Breast epithelium (tissue), 4 donors: ENCODE results near the gene HBA1. TPM values are rescaled to one million over a fixed set of nuclear protein-coding genes. Genes with fewer than 3 reads are reported as not detected.
"Not testable (repeated sequence)": the region's sequence is repeated elsewhere in the genome, so short reads cannot be mapped to it uniquely, and the experiment has no call there.

Experiments used
- DNase-seq, 2 donors: peaks; one replicate each; pipeline ENCODE4 v3.0.0-alpha.2; 2019; ENCODE audit warnings: low spot score in 2 of 2
- H3K27ac ChIP-seq, 2 donors: fragments of 200-600 bp; sonication (generic) in 1 of 2; one replicate each; pipeline ENCODE4 v1.5.1; 2016 to 2019; ENCODE audit warnings: mild to moderate bottlenecking in 1 of 2
- H3K27me3 ChIP-seq, 2 donors: fragments of 200-600 bp; sonication (generic) in 1 of 2; one replicate each; pipeline versions ENCODE4 v1.5.1 to v1.6.0; 2017 to 2019; ENCODE audit warnings: control low read depth in 1 of 2, mild to moderate bottlenecking in 1 of 2
- H3K36me3 ChIP-seq: fragments of 200-600 bp; one replicate; pipeline ENCODE4 v1.5.1; 2019
- H3K4me1 ChIP-seq, 2 donors: fragments of 200-600 bp; sonication (generic); one replicate each; pipeline ENCODE4 v1.5.1; 2016 to 2019; ENCODE audit warnings: control low read depth in 1 of 2
- H3K4me3 ChIP-seq, 3 donors: fragments of 200-600 bp; sonication (generic); 1 replicate in 2 of 3; 2 replicates in 1 of 3; pipeline ENCODE4 v1.5.1; 2016 to 2019; ENCODE audit warnings: mild to moderate bottlenecking in 3 of 3, moderate library complexity in 2 of 3
- H3K9me3 ChIP-seq, 2 donors: fragments of 200-600 bp; sonication (generic) in 1 of 2; one replicate each; pipeline ENCODE4 v1.5.1; 2016 to 2019; ENCODE audit warnings: control low read depth in 1 of 2
- POLR2A ChIP-seq: fragments of 450-650 bp; IDR thresholded peaks from one replicate; pipeline ENCODE4 v1.6.1; 2016; ENCODE audit warnings: antibody characterized with exemption, mild to moderate bottlenecking, moderate library complexity
- POLR2AphosphoS5 ChIP-seq, 3 donors: sonication (generic); formaldehyde crosslinking; IDR thresholded peaks; one replicate each; pipeline ENCODE4 v1.6.1; 2017; ENCODE audit warnings: antibody characterized with exemption in 3 of 3
- intact Hi-C: fragments of 100-400 bp; cut with DNase I; formaldehyde crosslinking; loops from one replicate; pipeline ENCODE4 v1.15.1; 2023; ENCODE audit warnings: low total_unique reads
- total RNA-seq, 3 donors: library from RNA; depleted of rRNA; stranded (reverse); fragments of >200 nt; gene quantifications; one replicate each; pipeline ENCODE4 v1.1.0, GENCODE V29; 2016
- TF ChIP-seq, protein P1 (sequence below), 3 donors: fragments of 450-650 bp; IDR thresholded peaks; one replicate each; pipeline ENCODE4 v1.5.1; 2016 to 2017; ENCODE audit warnings: antibody characterized with exemption in 3 of 3, mild to moderate bottlenecking in 3 of 3, moderate library complexity in 3 of 3

Gene HBA1
- total RNA-seq, 3 donors from 2014 or later, result 5.6 to 15.2 (median 10.4) TPM

DNA sequence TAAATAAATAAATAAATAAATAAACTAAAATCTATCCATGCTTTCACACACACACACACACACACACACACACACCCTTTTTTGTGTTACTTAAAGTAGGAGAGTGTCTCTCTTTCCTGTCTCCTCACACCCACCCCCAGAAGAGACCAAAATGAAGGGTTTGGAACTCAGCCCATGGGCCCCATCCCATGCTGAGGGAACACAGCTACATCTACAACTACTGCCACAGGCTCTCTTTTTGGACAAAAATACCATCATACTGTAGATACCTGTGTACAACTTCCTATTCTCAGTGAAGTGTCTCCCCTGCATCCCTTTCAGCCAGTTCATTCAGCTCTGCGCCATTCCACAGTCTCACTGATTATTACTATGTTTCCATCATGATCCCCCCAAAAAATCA, 5.7 kb upstream of the HBA1 start:
- intact Hi-C loops, result no loop called here
- DNase-seq, result no peak
- no peak overlapping the region for H3K27ac ChIP-seq
- H3K4me1 ChIP-seq, result peaks cover 4 to 7% of the 10 kb centered on the region in 2 donors
- TF ChIP-seq, protein P1, sequence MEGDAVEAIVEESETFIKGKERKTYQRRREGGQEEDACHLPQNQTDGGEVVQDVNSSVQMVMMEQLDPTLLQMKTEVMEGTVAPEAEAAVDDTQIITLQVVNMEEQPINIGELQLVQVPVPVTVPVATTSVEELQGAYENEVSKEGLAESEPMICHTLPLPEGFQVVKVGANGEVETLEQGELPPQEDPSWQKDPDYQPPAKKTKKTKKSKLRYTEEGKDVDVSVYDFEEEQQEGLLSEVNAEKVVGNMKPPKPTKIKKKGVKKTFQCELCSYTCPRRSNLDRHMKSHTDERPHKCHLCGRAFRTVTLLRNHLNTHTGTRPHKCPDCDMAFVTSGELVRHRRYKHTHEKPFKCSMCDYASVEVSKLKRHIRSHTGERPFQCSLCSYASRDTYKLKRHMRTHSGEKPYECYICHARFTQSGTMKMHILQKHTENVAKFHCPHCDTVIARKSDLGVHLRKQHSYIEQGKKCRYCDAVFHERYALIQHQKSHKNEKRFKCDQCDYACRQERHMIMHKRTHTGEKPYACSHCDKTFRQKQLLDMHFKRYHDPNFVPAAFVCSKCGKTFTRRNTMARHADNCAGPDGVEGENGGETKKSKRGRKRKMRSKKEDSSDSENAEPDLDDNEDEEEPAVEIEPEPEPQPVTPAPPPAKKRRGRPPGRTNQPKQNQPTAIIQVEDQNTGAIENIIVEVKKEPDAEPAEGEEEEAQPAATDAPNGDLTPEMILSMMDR (IDR thresholded peaks at IDR 0.05), result no peak
- TF ChIP-seq POLR2AphosphoS5 (IDR thresholded peaks at IDR 0.05), result no peak
- TF ChIP-seq POLR2A, result no peak
- H3K36me3 ChIP-seq, result no peaks in the 10 kb centered on the region
- H3K4me3 ChIP-seq, result no peak overlapping the region
- no peaks in the 10 kb centered on the region for H3K9me3 ChIP-seq
- H3K27me3 ChIP-seq, result peaks cover 19 to 73% of the 10 kb centered on the region in 2 donors

DNA sequence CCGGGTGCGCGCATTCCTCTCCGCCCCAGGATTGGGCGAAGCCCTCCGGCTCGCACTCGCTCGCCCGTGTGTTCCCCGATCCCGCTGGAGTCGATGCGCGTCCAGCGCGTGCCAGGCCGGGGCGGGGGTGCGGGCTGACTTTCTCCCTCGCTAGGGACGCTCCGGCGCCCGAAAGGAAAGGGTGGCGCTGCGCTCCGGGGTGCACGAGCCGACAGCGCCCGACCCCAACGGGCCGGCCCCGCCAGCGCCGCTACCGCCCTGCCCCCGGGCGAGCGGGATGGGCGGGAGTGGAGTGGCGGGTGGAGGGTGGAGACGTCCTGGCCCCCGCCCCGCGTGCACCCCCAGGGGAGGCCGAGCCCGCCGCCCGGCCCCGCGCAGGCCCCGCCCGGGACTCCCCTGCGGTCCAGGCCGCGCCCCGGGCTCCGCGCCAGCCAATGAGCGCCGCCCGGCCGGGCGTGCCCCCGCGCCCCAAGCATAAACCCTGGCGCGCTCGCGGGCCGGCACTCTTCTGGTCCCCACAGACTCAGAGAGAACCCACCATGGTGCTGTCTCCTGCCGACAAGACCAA, 4.0 kb upstream of the HBA1 start, which contains the start of gene HBA2:
Gene HBA2, plus strand, starts transcription at position 503 of the 568 bp plus-strand sequence. Its CDS starts 37 bp downstream, at position 540.
- DNase-seq, H3K27ac ChIP-seq, H3K36me3 ChIP-seq, H3K9me3 ChIP-seq, intact Hi-C loops, H3K4me3 ChIP-seq, H3K4me1 ChIP-seq: not testable (repeated sequence)
- peaks cover 6 to 60% of the 10 kb centered on the region in 2 donors for H3K27me3 ChIP-seq

DNA sequence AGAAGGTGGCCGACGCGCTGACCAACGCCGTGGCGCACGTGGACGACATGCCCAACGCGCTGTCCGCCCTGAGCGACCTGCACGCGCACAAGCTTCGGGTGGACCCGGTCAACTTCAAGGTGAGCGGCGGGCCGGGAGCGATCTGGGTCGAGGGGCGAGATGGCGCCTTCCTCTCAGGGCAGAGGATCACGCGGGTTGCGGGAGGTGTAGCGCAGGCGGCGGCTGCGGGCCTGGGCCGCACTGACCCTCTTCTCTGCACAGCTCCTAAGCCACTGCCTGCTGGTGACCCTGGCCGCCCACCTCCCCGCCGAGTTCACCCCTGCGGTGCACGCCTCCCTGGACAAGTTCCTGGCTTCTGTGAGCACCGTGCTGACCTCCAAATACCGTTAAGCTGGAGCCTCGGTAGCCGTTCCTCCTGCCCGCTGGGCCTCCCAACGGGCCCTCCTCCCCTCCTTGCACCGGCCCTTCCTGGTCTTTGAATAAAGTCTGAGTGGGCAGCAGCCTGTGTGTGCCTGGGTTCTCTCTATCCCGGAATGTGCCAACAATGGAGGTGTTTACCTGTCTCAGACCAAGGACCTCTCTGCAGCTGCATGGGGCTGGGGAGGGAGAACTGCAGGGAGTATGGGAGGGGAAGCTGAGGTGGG, 3.1 kb upstream of the HBA1 start:
- peaks cover under 1 to 60% of the 10 kb centered on the region in 2 donors for H3K27me3 ChIP-seq
- H3K4me3 ChIP-seq, intact Hi-C loops, H3K27ac ChIP-seq, H3K36me3 ChIP-seq, DNase-seq, H3K4me1 ChIP-seq, H3K9me3 ChIP-seq: not testable (repeated sequence)

DNA sequence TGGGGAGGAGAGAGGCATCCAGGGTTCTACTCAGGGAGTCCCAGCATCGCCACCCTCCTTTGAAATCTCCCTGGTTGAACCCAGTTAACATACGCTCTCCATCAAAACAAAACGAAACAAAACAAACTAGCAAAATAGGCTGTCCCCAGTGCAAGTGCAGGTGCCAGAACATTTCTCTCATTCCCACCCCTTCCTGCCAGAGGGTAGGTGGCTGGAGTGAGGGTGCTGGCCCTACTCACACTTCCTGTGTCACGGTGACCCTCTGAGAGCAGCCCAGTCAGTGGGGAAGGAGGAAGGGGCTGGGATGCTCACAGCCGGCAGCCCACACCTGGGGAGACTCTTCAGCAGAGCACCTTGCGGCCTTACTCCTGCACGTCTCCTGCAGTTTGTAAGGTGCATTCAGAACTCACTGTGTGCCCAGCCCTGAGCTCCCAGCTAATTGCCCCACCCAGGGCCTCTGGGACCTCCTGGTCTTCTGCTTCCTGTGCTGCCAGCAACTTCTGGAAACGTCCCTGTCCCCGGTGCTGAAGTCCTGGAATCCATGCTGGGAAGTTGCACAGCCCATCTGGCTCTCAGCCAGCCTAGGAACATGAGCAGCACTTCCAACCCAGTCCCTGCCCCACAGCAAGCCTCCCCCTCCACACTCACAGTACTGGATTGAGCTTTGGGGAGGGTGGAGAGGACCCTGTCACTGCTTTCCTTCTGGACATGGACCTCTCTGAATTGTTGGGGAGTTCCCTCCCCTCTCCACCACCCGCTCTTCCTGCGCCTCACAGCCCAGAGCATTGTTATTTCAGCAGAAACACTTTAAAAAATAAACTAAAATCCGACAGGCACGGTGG, 2.3 kb upstream of the HBA1 start:
- DNase-seq, H3K9me3 ChIP-seq, intact Hi-C loops, H3K27ac ChIP-seq, H3K4me1 ChIP-seq, H3K4me3 ChIP-seq, H3K36me3 ChIP-seq: not testable (repeated sequence)
- peaks cover 0 to 60% of the 10 kb centered on the region in 2 donors for H3K27me3 ChIP-seq

DNA sequence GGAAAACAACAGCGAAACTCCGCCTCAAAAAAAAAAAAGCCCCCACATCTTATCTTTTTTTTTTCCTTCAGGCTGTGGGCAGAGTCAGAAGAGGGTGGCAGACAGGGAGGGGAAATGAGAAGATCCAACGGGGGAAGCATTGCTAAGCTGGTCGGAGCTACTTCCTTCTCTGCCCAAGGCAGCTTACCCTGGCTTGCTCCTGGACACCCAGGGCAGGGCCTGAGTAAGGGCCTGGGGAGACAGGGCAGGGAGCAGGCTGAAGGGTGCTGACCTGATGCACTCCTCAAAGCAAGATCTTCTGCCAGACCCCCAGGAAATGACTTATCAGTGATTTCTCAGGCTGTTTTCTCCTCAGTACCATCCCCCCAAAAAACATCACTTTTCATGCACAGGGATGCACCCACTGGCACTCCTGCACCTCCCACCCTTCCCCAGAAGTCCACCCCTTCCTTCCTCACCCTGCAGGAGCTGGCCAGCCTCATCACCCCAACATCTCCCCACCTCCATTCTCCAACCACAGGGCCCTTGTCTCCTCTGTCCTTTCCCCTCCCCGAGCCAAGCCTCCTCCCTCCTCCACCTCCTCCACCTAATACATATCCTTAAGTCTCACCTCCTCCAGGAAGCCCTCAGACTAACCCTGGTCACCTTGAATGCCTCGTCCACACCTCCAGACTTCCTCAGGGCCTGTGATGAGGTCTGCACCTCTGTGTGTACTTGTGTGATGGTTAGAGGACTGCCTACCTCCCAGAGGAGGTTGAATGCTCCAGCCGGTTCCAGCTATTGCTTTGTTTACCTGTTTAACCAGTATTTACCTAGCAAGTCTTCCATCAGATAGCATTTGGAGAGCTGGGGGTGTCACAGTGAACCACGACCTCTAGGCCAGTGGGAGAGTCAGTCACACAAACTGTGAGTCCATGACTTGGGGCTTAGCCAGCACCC, 1.2 kb upstream of the HBA1 start:
- TF ChIP-seq POLR2A, result no peak
- TF ChIP-seq, protein P1 (IDR thresholded peaks at IDR 0.05), result no peak
- no peak for TF ChIP-seq POLR2AphosphoS5 (IDR thresholded peaks at IDR 0.05)
- no peak overlapping the region for H3K4me3 ChIP-seq
- H3K27ac ChIP-seq, result no peak overlapping the region
- no peaks in the 10 kb centered on the region for H3K36me3 ChIP-seq
- H3K27me3 ChIP-seq, result peaks cover under 1 to 66% of the 10 kb centered on the region in 2 donors
- no peaks in the 10 kb centered on the region for H3K9me3 ChIP-seq
- DNase-seq, result no peak
- H3K4me1 ChIP-seq, result peaks cover 0 to under 1% of the 10 kb centered on the region in 2 donors
- intact Hi-C loops, result no loop called here

DNA sequence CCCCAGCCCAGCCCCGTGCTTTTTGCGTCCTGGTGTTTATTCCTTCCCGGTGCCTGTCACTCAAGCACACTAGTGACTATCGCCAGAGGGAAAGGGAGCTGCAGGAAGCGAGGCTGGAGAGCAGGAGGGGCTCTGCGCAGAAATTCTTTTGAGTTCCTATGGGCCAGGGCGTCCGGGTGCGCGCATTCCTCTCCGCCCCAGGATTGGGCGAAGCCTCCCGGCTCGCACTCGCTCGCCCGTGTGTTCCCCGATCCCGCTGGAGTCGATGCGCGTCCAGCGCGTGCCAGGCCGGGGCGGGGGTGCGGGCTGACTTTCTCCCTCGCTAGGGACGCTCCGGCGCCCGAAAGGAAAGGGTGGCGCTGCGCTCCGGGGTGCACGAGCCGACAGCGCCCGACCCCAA, 474 bp upstream of the HBA1 start:
- H3K9me3 ChIP-seq, H3K36me3 ChIP-seq, H3K4me1 ChIP-seq, DNase-seq, H3K27ac ChIP-seq, intact Hi-C loops: not testable (repeated sequence)
- H3K27me3 ChIP-seq, result peaks cover 6 to 66% of the 10 kb centered on the region in 2 donors
- peak overlapping the region in 1 of 3 donors; percentile 46 for H3K4me3 ChIP-seq
